GM12878 (cell line): Measurements from ENCODE around the gene LYPD6.

Experiments used
- CEBPB ChIP-seq, 2 experiments: fragments of 150-350 bp in 1 of 2; IDR thresholded peaks; 2 replicates each; pipeline ENCODE4 v1.6.1; 2012 to 2014; ENCODE audit warnings: low read depth in 2 of 2, low read length in 2 of 2, borderline replicate concordance in 1 of 2, inconsistent platforms in 1 of 2
- CREB1 ChIP-seq: IDR thresholded peaks from 2 replicates; pipeline ENCODE4 v1.6.1; 2012; ENCODE audit warnings: low read depth, mild to moderate bottlenecking, inconsistent platforms
- CTCF ChIP-seq, 3 experiments: IDR thresholded peaks in 2 of 3; conservative IDR thresholded peaks in 1 of 3; 2 replicates each; pipeline ENCODE4 v1.5.1; 2011; ENCODE audit warnings: low read depth in 3 of 3, low read length in 3 of 3, mild to moderate bottlenecking in 3 of 3, control low read depth in 2 of 3, moderate library complexity in 2 of 3, inconsistent platforms in 1 of 3, mixed read lengths in 1 of 3; ENCODE audit not compliant: control insufficient read depth in 2 of 3, insufficient read depth in 1 of 3; ENCODE audit errors: extremely low read depth in 1 of 3
- HCFC1 ChIP-seq: fragments of 150-350 bp; IDR thresholded peaks from 2 replicates; pipeline ENCODE4 v1.6.1; 2014; ENCODE audit warnings: low read length
- MEF2B ChIP-seq: fragments of 450-650 bp; IDR thresholded peaks from 2 replicates; pipeline ENCODE4 v1.6.1; 2018; ENCODE audit warnings: mild to moderate bottlenecking, moderate library complexity; ENCODE audit not compliant: partially characterized antibody, poor library complexity, severe bottlenecking
- NBN ChIP-seq: fragments of 450-650 bp; IDR thresholded peaks from 2 replicates; pipeline ENCODE4 v1.6.1; 2016
- NFIC ChIP-seq: IDR thresholded peaks from 2 replicates; pipeline ENCODE4 v1.6.1; 2012; ENCODE audit warnings: low read depth, mild to moderate bottlenecking, inconsistent platforms, low read length, moderate library complexity
- POLR2A ChIP-seq: IDR thresholded peaks from 2 replicates; pipeline ENCODE4 v1.6.1; 2011; ENCODE audit warnings: low read depth, mild to moderate bottlenecking, low read length
- RAD21 ChIP-seq: IDR thresholded peaks from 2 replicates; pipeline ENCODE4 v1.6.1; 2011; ENCODE audit warnings: mild to moderate bottlenecking, low read depth, low read length, moderate library complexity; ENCODE audit not compliant: insufficient read depth
- SUZ12 ChIP-seq: fragments of 200-600 bp; sonication (generic); IDR thresholded peaks from one replicate; pipeline ENCODE4 v1.6.1; 2018; ENCODE audit warnings: antibody characterized with exemption, mild to moderate bottlenecking; ENCODE audit not compliant: unreplicated experiment
- USF2 ChIP-seq: IDR thresholded peaks from 2 replicates; pipeline ENCODE4 v1.6.1; 2011; ENCODE audit warnings: low read depth, low read length, improper control_type of control experiment, borderline replicate concordance
- YY1 ChIP-seq: IDR thresholded peaks from 2 replicates; pipeline ENCODE4 v1.6.1; 2011; ENCODE audit warnings: low read depth, mild to moderate bottlenecking, low read length

GRCh38 chr2:149357058-149357457 lies 26.7 kb downstream of the LYPD6 start:
- TF ChIP-seq CTCF (IDR thresholded peaks at IDR 0.05 in 2 of 3, conservative IDR thresholded peaks at IDR 0.05 in 1 of 3; ENCODE audit: control insufficient read depth in 2 of 3, extremely low read depth in 1 of 3, insufficient read depth in 1 of 3, low read depth in 3 of 3, low read length in 3 of 3) (no peak), NFIC (no peak), CEBPB (IDR thresholded peaks at IDR 0.05; ENCODE audit: borderline replicate concordance in 1 of 2, low read depth in 2 of 2, low read length in 2 of 2) (no peak), USF2 (no peak), POLR2A (no peak), MEF2B (no peak), RAD21 (no peak), SUZ12 (no peak), YY1 (no peak), NBN (no peak), HCFC1 (no peak), CREB1 (no peak)
